ENCODE results near the gene MAPT. TPM values are rescaled to one million over a fixed set of nuclear protein-coding genes. Genes with fewer than 3 reads are reported as not detected.
"Not testable (repeated sequence)": the region's sequence is repeated elsewhere in the genome, so short reads cannot be mapped to it uniquely, and the experiment has no call there.

MAPT gene
- polyA plus RNA-seq, 3 donors: 0.04 TPM; not detected in 2

- no peak for TF ChIP-seq CTCF (IDR thresholded peaks at IDR 0.05)
- H3K36me3 Mint-ChIP-seq: no peaks in the 10 kb centered on the region
- no peaks in the 10 kb centered on the region for H3K4me1 Mint-ChIP-seq
- no peaks in the 10 kb centered on the region for H3K79me2 ChIP-seq (ENCODE audit: insufficient read depth, low read length)
- H3K4me3 Mint-ChIP-seq: no peak overlapping the region
- H3K4me3 ChIP-seq (replicated peaks in 1 of 3; ENCODE audit: low read depth in 2 of 3, low read length in 3 of 3): no peak overlapping the region
- no peaks in the 10 kb centered on the region for H3K9me3 Mint-ChIP-seq
- H4K20me1 ChIP-seq (ENCODE audit: insufficient read depth, low read length): no peaks in the 10 kb centered on the region
- no peak for DNase-seq
- H3K27me3 Mint-ChIP-seq (ENCODE audit: low read depth in 3 of 3): peaks cover 3 to 13% (median 10%) of the 10 kb centered on the region in 3 donors
- intact Hi-C loops (cut with micrococcal nuclease): no loop called here
- no peaks in the 10 kb centered on the region for H3K4me1 ChIP-seq (ENCODE audit: control insufficient read depth in 1 of 2, insufficient read depth in 2 of 2, low read length in 2 of 2)
- no peaks in the 10 kb centered on the region for H3K27me3 ChIP-seq (ENCODE audit: control insufficient read depth in 2 of 2, insufficient read depth in 2 of 2, low read length in 2 of 2)
- H3K27ac ChIP-seq (ENCODE audit: low read depth in 1 of 2, low read length in 2 of 2): no peak overlapping the region
- no peak overlapping the region for H2AFZ ChIP-seq (ENCODE audit: insufficient read depth, low read depth, low read length, poor library complexity, severe bottlenecking)
- H3K4me2 ChIP-seq (replicated peaks; ENCODE audit: extremely low read depth, low read length, poor library complexity, severe bottlenecking): no peak overlapping the region
- WGBS (ENCODE audit: insufficient coverage): 100% methylated on average over 5 of the region's 7 CpGs
- no peaks in the 10 kb centered on the region for H3K36me3 ChIP-seq (replicated peaks in 1 of 2; ENCODE audit: control insufficient read depth in 1 of 2, insufficient read depth in 2 of 2, low read length in 2 of 2)
- H3K27ac Mint-ChIP-seq: no peak overlapping the region
- no peaks in the 10 kb centered on the region for H3K9me3 ChIP-seq (replicated peaks in 1 of 2; ENCODE audit: control insufficient read depth in 1 of 2, insufficient read depth in 1 of 2, low read length in 2 of 2)
- no peak overlapping the region for H3K9ac ChIP-seq (ENCODE audit: insufficient read depth, low read length, poor library complexity, severe bottlenecking)
Measured at GRCh38 chr17:46013127-46013501, 118.8 kb downstream of the MAPT start.

GRCh38 chr17:46013502-46014165 is 119.3 kb downstream of the MAPT start:
- no peak overlapping the region for H2AFZ ChIP-seq (ENCODE audit: insufficient read depth, low read depth, low read length, poor library complexity, severe bottlenecking)
- no peaks in the 10 kb centered on the region for H3K36me3 ChIP-seq (replicated peaks in 1 of 2; ENCODE audit: control insufficient read depth in 1 of 2, insufficient read depth in 2 of 2, low read length in 2 of 2)
- Mint-ChIP-seq H3K9me3 (no peaks in the 10 kb centered on the region), H3K4me3 (no peak overlapping the region), H3K36me3 (no peaks in the 10 kb centered on the region), H3K27me3 (ENCODE audit: low read depth in 3 of 3) (peaks cover 3 to 12% (median 10%) of the 10 kb centered on the region in 3 donors), H3K4me1 (no peaks in the 10 kb centered on the region), H3K27ac (no peak overlapping the region)
- H3K27ac ChIP-seq (ENCODE audit: low read depth in 1 of 2, low read length in 2 of 2): no peak overlapping the region
- no peaks in the 10 kb centered on the region for H3K4me1 ChIP-seq (ENCODE audit: control insufficient read depth in 1 of 2, insufficient read depth in 2 of 2, low read length in 2 of 2)
- 90% methylated on average over 9 of the region's 9 CpGs for WGBS (ENCODE audit: insufficient coverage)
- intact Hi-C loops (cut with micrococcal nuclease): no loop called here
- no peak overlapping the region for H3K4me2 ChIP-seq (replicated peaks; ENCODE audit: extremely low read depth, low read length, poor library complexity, severe bottlenecking)
- TF ChIP-seq CTCF (IDR thresholded peaks at IDR 0.05): no peak
- no peak overlapping the region for H3K4me3 ChIP-seq (replicated peaks in 1 of 3; ENCODE audit: low read depth in 2 of 3, low read length in 3 of 3)
- no peaks in the 10 kb centered on the region for H3K9me3 ChIP-seq (replicated peaks in 1 of 2; ENCODE audit: control insufficient read depth in 1 of 2, insufficient read depth in 1 of 2, low read length in 2 of 2)
- DNase-seq: no peak
- H4K20me1 ChIP-seq (ENCODE audit: insufficient read depth, low read length): no peaks in the 10 kb centered on the region
- H3K27me3 ChIP-seq (ENCODE audit: control insufficient read depth in 2 of 2, insufficient read depth in 2 of 2, low read length in 2 of 2): no peaks in the 10 kb centered on the region
- H3K79me2 ChIP-seq (ENCODE audit: insufficient read depth, low read length): no peaks in the 10 kb centered on the region
- no peak overlapping the region for H3K9ac ChIP-seq (ENCODE audit: insufficient read depth, low read length, poor library complexity, severe bottlenecking)

GRCh38 chr17:46019408-46019925 is 125.1 kb downstream of the MAPT start:
- 97% methylated on average over 4 of the region's 8 CpGs for WGBS (ENCODE audit: insufficient coverage)
- H3K27me3 Mint-ChIP-seq (ENCODE audit: low read depth in 3 of 3); H3K4me3 ChIP-seq (replicated peaks in 1 of 3; ENCODE audit: low read depth in 2 of 3, low read length in 3 of 3); H3K27ac Mint-ChIP-seq; H3K4me3 Mint-ChIP-seq; H3K79me2 ChIP-seq (ENCODE audit: insufficient read depth, low read length); H2AFZ ChIP-seq (ENCODE audit: insufficient read depth, low read depth, low read length, poor library complexity, severe bottlenecking); H3K4me1 ChIP-seq (ENCODE audit: control insufficient read depth in 1 of 2, insufficient read depth in 2 of 2, low read length in 2 of 2); DNase-seq; H3K9me3 ChIP-seq (replicated peaks in 1 of 2; ENCODE audit: control insufficient read depth in 1 of 2, insufficient read depth in 1 of 2, low read length in 2 of 2); H3K9ac ChIP-seq (ENCODE audit: insufficient read depth, low read length, poor library complexity, severe bottlenecking); H3K9me3 Mint-ChIP-seq; H3K4me2 ChIP-seq (replicated peaks; ENCODE audit: extremely low read depth, low read length, poor library complexity, severe bottlenecking); H3K27me3 ChIP-seq (ENCODE audit: control insufficient read depth in 2 of 2, insufficient read depth in 2 of 2, low read length in 2 of 2); H3K36me3 ChIP-seq (replicated peaks in 1 of 2; ENCODE audit: control insufficient read depth in 1 of 2, insufficient read depth in 2 of 2, low read length in 2 of 2); H4K20me1 ChIP-seq (ENCODE audit: insufficient read depth, low read length); H3K27ac ChIP-seq (ENCODE audit: low read depth in 1 of 2, low read length in 2 of 2); H3K4me1 Mint-ChIP-seq; intact Hi-C loops (cut with micrococcal nuclease): not testable (repeated sequence)
- H3K36me3 Mint-ChIP-seq: peaks cover 6 to 13% of the 10 kb centered on the region in 2 donors
